Neural cell (in vitro differentiated cells): ENCODE measurements around the gene EZR.

ENCODE experiments used
- EZH2 ChIP-seq: fragments of 200-600, 300-800 bp; shearing (Covaris generic), sonication (generic); IDR thresholded peaks from 2 replicates; pipeline ENCODE4 v1.6.1; 2014; ENCODE audit warnings: antibody characterized with exemption, low read length, borderline replicate concordance, mild to moderate bottlenecking; ENCODE audit not compliant: insufficient read depth, poor library complexity, severe bottlenecking
- POLR2AphosphoS5 ChIP-seq: IDR thresholded peaks from 2 replicates; pipeline ENCODE4 v1.6.1; 2012
- RAD21 ChIP-seq: fragments of 450-650 bp; conservative IDR thresholded peaks from 2 replicates; pipeline ENCODE4 v1.6.1; 2014; ENCODE audit warnings: antibody characterized with exemption, mild to moderate bottlenecking, moderate library complexity
- SMC3 ChIP-seq: fragments of 450-650 bp; conservative IDR thresholded peaks from 2 replicates; pipeline ENCODE4 v1.6.1; 2014; ENCODE audit warnings: antibody characterized with exemption, mild to moderate bottlenecking, moderate library complexity; ENCODE audit not compliant: poor library complexity
- TAF1 ChIP-seq: IDR thresholded peaks from 2 replicates; pipeline ENCODE4 v1.6.1; 2012; ENCODE audit warnings: low read depth
- TF ChIP-seq, protein P1 (sequence below): fragments of 450-650 bp; IDR thresholded peaks from 2 replicates; pipeline ENCODE4 v1.5.1; 2014; ENCODE audit warnings: antibody characterized with exemption, mild to moderate bottlenecking, moderate library complexity; ENCODE audit not compliant: poor library complexity, severe bottlenecking

DNA sequence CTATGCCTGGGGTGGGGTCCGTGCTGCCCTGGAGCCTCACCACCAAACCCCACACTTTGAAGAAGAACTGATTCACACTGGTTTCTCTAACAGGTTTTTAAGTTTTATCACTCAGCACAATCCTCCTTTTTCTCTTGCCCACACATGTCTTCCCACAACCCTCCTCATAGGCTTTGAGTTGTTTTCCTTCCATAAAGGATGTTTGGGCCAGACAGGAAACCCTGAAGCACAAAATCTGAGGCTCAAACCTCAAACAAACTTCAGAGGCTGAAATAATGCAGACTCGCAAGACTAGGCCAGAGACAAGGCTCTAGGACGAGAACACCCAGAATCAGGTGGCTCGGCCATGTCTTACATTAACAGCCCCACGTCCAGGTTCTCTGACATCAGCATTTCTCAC, 35.3 kb downstream of the EZR start:
- TF ChIP-seq, protein P1, sequence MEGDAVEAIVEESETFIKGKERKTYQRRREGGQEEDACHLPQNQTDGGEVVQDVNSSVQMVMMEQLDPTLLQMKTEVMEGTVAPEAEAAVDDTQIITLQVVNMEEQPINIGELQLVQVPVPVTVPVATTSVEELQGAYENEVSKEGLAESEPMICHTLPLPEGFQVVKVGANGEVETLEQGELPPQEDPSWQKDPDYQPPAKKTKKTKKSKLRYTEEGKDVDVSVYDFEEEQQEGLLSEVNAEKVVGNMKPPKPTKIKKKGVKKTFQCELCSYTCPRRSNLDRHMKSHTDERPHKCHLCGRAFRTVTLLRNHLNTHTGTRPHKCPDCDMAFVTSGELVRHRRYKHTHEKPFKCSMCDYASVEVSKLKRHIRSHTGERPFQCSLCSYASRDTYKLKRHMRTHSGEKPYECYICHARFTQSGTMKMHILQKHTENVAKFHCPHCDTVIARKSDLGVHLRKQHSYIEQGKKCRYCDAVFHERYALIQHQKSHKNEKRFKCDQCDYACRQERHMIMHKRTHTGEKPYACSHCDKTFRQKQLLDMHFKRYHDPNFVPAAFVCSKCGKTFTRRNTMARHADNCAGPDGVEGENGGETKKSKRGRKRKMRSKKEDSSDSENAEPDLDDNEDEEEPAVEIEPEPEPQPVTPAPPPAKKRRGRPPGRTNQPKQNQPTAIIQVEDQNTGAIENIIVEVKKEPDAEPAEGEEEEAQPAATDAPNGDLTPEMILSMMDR = no peak
- TF ChIP-seq EZH2 = no peak
- no peak for TF ChIP-seq SMC3
- TF ChIP-seq POLR2AphosphoS5 = no peak
- no peak for TF ChIP-seq TAF1
- no peak for TF ChIP-seq RAD21
